Esophagus muscularis mucosa (tissue), 4 donors: ENCODE data around the gene TANGO2.

Source experiments
- CTCF ChIP-seq, 3 experiments: fragments of 200-600 bp in 2 of 3; fragments of 450-650 bp in 1 of 3; sonication (generic) in 2 of 3; IDR thresholded peaks; one replicate each; pipeline ENCODE4 v1.5.1; 2017 to 2019; ENCODE audit warnings: antibody characterized with exemption in 3 of 3, mild to moderate bottlenecking in 2 of 3, moderate library complexity in 1 of 3
- EP300 ChIP-seq: sonication (generic); formaldehyde crosslinking; IDR thresholded peaks from one replicate; pipeline ENCODE4 v1.6.1; 2017; ENCODE audit warnings: antibody characterized with exemption
- POLR2A ChIP-seq: fragments of 450-650 bp; IDR thresholded peaks from one replicate; pipeline ENCODE4 v1.6.1; 2017; ENCODE audit warnings: antibody characterized with exemption, moderate library complexity, mild to moderate bottlenecking, low read depth

GRCh38 chr22:20018001-20018400, 2.9 kb upstream of the TANGO2 start:
- TF ChIP-seq CTCF (IDR thresholded peaks at IDR 0.05) (no peak), POLR2A (no peak), EP300 (no peak)
